HG02840 (cell line): Measurements from ENCODE around the gene REPS1.
A peak's percentile ranks its signal among the peaks of the same experiment; 100 is the strongest.
"Not testable (repeated sequence)": the region's sequence is repeated elsewhere in the genome, so short reads cannot be mapped to it uniquely, and the experiment has no call there.

Source experiments
- ATAC-seq: cut with Tn5 transposase; IDR thresholded peaks from one replicate; pipeline ENCODE4 v1.9.1; 2021; ENCODE audit warnings: mild to moderate bottlenecking, moderate library complexity, moderate number of reproducible peaks; ENCODE audit not compliant: unreplicated experiment, low FRiP score

Gene REPS1

GRCh38 chr6:138987643-138988468, at the start of gene REPS1:
TSS of gene REPS1 (minus strand) at chr6:138988253. CDS start at chr6:138987682, 571 bp downstream.
- ATAC-seq, result peak; percentile 94

GRCh38 chr6:139037490-139037889, 49.4 kb upstream of the REPS1 start:
- ATAC-seq, result no peak

- peak; percentile 55 for ATAC-seq
Measured at GRCh38 chr6:139030228-139030963, 42.3 kb upstream of the REPS1 start.

- peak; percentile 36 for ATAC-seq
Measured at GRCh38 chr6:139029470-139030227, 41.6 kb upstream of the REPS1 start.

GRCh38 chr6:139028658-139029469, 40.8 kb upstream of the REPS1 start, which contains the start of gene ABRACL:
TSS of gene ABRACL (plus strand) at chr6:139028745. CDS start at chr6:139034161, 5,416 bp downstream.
- ATAC-seq, result peak; percentile 56

- ATAC-seq, result no peak
Measured at GRCh38 chr6:139028215-139028657, 40.2 kb upstream of the REPS1 start.

GRCh38 chr6:139027620-139028182, 39.6 kb upstream of the REPS1 start:
- no peak for ATAC-seq

- not testable (repeated sequence) for ATAC-seq
Measured at GRCh38 chr6:139025416-139025815, 37.4 kb upstream of the REPS1 start.

GRCh38 chr6:139020689-139021088, 32.6 kb upstream of the REPS1 start:
- no peak for ATAC-seq

- no peak for ATAC-seq
Measured at GRCh38 chr6:139019722-139020121, 31.7 kb upstream of the REPS1 start.

GRCh38 chr6:139017227-139017626, 29.2 kb upstream of the REPS1 start:
- ATAC-seq, result no peak

- peak; percentile 91 for ATAC-seq
Measured at GRCh38 chr6:139016337-139017213, 28.5 kb upstream of the REPS1 start.

- ATAC-seq, result no peak
Measured at GRCh38 chr6:139014945-139015344, 26.9 kb upstream of the REPS1 start.

GRCh38 chr6:139013185-139013800, 25.2 kb upstream of the REPS1 start:
- ATAC-seq, result no peak

- ATAC-seq, result no peak
Measured at GRCh38 chr6:139011980-139012379, 23.9 kb upstream of the REPS1 start.

- ATAC-seq, result no peak
Measured at GRCh38 chr6:139010674-139011073, 22.6 kb upstream of the REPS1 start.

GRCh38 chr6:139008117-139008516, 20.1 kb upstream of the REPS1 start:
- no peak for ATAC-seq

GRCh38 chr6:139007428-139007827, 19.4 kb upstream of the REPS1 start:
- no peak for ATAC-seq
